ENCODE measurements around the gene ADCYAP1R1.

Gene ADCYAP1R1

DNA sequence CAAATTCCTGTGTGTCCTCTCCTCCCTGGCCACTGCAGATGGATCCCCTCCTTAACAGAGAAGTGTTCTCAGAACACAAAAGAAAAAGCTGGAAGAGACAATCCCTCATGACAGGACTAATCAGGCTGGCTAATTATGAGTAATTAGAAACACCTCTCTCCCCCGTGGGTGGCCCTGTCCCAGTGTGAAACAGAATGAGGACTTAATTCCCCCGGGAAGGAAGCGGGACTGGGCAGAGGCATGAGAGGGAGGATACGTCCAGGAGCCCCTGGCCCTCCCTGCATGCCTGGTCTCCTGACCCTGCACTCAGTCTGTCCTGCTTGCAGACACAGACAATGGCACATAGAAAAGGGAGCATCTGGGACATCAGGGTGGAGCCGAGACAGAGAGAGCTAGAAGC, 7.6 kb upstream of the ADCYAP1R1 start:
- no peak for DNase-seq (ENCODE audit: insufficient read length)
- TF ChIP-seq POLR2AphosphoS5 (IDR thresholded peaks at IDR 0.05; ENCODE audit: low read depth, low read length) (no peak), POLR2A (IDR thresholded peaks at IDR 0.05; ENCODE audit: low read depth, low read length) (no peak), TAF1 (IDR thresholded peaks at IDR 0.05; ENCODE audit: borderline replicate concordance, low read depth, low read length) (no peak)
- no peak for FAIRE-seq

DNA sequence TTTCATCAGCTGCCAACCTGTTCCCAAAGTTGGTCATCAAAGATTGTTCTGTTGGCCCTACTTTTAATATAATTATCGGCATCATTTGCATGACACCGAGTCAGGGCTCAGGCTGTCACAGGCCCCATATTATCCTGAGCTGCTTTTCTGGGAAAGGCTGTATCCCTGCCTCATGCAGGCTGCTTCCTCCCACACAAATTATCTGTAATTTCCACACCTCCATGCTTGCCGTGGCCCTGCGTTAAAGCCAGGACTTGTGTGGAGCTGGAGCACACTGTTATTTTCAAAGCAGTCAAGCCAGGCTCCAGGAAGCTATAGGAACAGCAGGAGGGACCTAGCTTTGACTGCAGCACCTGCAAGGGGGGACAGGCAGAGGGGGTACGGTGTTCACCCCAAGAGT, 5.4 kb upstream of the ADCYAP1R1 start:
- no peak for DNase-seq (ENCODE audit: insufficient read length)
- TF ChIP-seq TAF1 (IDR thresholded peaks at IDR 0.05; ENCODE audit: borderline replicate concordance, low read depth, low read length) (no peak), POLR2A (IDR thresholded peaks at IDR 0.05; ENCODE audit: low read depth, low read length) (no peak), POLR2AphosphoS5 (IDR thresholded peaks at IDR 0.05; ENCODE audit: low read depth, low read length) (no peak)
- no peak for FAIRE-seq

DNA sequence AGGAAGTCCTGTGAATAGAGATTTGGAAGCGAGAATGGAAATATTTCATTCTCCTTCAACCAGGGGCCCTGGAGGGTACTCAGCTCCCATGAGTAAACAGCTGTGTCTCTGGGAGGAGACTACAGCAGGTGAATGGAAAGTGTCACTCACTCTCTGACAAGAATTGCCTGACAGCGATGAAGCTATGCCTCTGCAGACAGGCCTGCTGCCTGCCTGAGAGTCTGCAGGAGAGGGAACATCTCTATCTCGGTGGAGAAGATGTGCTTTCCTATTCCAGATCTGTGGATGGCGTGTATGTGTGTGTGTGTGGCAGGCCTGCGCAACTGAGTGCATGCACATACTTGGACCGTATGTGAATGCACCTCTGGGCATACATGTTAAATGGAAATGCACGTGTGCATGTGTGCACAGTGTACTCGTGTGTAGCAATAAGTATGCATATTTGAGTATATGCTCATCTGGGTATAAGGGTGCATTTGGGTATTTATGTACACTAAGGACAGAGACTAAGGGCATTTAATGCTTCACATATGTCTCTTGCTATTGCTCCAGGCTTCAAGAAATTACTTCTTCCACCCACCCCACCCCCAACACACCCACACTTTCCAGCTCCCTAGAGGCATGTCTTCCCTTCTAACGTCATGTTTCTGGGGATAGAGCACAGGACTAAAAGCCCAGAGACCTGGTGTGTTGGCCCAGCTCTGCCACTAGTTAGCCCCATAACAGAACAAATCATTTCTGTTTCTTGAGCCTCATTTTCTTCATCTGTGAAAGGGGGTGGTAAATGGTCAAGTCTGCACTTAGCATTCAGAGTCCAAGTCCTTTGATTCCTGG, 4.6 kb upstream of the ADCYAP1R1 start:
- no peak for DNase-seq (ENCODE audit: insufficient read length)
- TF ChIP-seq POLR2AphosphoS5 (IDR thresholded peaks at IDR 0.05; ENCODE audit: low read depth, low read length): no peak
- TF ChIP-seq TAF1 (IDR thresholded peaks at IDR 0.05; ENCODE audit: borderline replicate concordance, low read depth, low read length): no peak
- no peak for TF ChIP-seq POLR2A (IDR thresholded peaks at IDR 0.05; ENCODE audit: low read depth, low read length)
- no peak for FAIRE-seq

DNA sequence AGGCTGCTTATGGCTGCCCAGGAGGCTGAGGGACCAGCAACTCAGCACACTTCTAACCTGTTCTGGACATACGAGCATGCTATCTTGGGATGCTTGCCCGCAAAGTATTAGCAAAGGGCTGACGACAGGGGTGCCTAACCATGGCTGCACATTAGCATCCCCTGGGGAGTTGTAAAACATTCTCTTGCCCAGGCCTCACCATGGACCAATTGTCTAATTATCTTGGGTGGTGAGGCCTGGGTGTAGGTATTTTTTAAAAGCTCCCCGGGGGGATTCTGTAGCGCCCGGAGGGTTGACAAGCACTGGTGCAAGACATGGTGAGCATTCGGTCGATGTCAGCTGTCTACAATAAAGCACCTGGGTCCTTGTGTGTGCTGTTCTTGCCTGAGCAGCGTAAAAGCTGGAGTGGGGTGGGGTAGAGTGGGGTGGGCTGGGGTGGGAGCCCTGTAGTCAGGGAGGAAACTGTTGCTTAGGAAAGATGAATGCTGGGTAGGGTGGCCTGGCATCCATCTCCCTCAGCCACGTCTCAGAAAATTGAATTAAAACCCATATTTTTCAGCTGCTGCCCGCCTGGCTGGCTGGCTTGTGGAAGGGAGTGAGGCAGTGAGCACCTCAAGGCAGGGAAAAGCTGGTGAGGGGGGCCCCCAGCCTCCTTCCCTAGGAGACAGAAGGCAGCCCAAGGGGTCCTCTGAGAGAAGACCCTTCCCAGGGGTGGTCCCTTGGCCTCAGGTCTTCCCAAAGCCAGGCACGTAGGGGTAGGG, 2.9 kb upstream of the ADCYAP1R1 start:
- no peak for TF ChIP-seq TAF1 (IDR thresholded peaks at IDR 0.05; ENCODE audit: borderline replicate concordance, low read depth, low read length)
- TF ChIP-seq POLR2AphosphoS5 (IDR thresholded peaks at IDR 0.05; ENCODE audit: low read depth, low read length): no peak
- DNase-seq (ENCODE audit: insufficient read length) (no peak), FAIRE-seq (no peak)

DNA sequence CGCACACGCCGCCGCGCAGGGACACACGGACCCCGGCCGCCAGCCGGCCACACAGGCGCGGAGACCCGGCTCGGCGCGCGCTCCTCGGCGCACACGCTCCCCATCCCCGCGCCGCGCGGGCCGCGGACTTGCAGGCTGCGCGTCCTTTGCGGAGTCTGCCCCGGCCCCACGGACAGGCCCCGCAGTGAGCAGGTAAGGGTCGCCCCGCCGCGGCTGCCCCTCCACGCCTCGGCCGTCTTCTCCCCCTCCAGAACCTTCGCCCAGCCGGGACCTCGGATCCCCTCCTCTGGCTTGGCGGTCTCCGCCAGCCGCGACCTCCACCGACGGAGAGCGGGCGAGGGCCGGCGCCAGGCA, 356 bp downstream of the ADCYAP1R1 start:
- no peak for FAIRE-seq
- TF ChIP-seq POLR2A (IDR thresholded peaks at IDR 0.05; ENCODE audit: low read depth, low read length): no peak
- TF ChIP-seq TAF1 (IDR thresholded peaks at IDR 0.05; ENCODE audit: borderline replicate concordance, low read depth, low read length): no peak
- TF ChIP-seq POLR2AphosphoS5 (IDR thresholded peaks at IDR 0.05; ENCODE audit: low read depth, low read length): no peak
- DNase-seq (ENCODE audit: insufficient read length): no peak

DNA sequence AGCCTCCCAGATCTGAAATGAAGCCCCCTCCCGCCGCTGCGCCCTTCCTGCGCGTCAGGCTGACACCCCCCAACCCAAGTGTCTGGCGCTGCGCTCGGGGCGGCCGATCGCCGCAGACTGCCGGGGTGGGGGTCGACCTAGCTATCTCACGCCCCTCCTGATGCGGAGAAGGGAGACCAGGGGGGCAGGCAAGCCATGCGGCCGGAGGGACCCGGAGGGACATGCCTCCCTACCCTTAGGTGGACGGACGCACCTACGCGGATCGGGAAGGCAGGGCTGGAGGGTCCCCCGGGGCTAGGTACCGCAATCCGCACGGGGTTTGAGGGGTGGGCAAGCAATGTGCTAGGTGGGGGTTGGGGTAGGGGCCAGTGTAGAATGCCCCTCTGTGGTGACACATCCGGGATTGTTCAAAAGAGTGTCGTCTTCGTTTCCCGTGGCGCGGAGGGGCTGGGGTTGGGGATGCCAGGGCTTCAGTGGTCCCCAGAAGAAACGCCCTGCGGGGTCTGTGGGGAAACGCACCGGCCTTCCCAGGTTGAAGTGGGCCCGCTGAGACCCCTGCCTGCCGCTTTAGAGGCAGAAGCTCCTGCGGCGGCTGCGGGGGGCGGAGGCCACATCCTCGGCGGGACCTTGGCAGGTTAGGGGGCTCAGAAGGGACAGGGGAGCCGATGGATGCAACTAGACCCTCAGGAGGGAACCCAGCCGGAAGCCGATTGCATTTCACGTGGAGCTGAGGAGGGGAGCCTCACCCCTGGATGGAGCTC, 913 bp downstream of the ADCYAP1R1 start:
- TF ChIP-seq POLR2A (IDR thresholded peaks at IDR 0.05; ENCODE audit: low read depth, low read length): no peak
- TF ChIP-seq TAF1 (IDR thresholded peaks at IDR 0.05; ENCODE audit: borderline replicate concordance, low read depth, low read length): no peak
- TF ChIP-seq POLR2AphosphoS5 (IDR thresholded peaks at IDR 0.05; ENCODE audit: low read depth, low read length): no peak
- FAIRE-seq: no peak
- DNase-seq (ENCODE audit: insufficient read length): no peak

DNA sequence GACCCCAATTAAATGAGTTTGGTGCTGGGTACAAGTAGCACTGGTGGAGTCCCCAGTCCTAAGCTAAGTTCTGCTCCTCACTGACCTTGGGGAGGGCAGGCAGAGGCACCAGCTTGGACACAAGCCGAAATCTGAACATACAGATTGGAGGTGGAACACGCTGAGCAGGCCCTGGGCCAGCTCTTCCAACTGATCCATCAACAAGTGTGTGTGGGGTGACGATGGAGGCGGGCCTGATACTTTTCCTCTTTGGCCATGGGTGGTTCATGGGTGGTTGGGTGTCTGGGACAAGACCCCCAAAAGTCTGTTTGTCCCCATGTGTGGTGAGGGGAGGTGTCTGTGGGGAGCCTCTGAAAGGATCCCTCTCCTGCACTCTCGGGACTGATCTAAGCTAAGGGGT, 1.9 kb downstream of the ADCYAP1R1 start:
- FAIRE-seq (no peak), DNase-seq (ENCODE audit: insufficient read length) (no peak)
- TF ChIP-seq POLR2AphosphoS5 (IDR thresholded peaks at IDR 0.05; ENCODE audit: low read depth, low read length): no peak
- TF ChIP-seq POLR2A (IDR thresholded peaks at IDR 0.05; ENCODE audit: low read depth, low read length): no peak
- no peak for TF ChIP-seq TAF1 (IDR thresholded peaks at IDR 0.05; ENCODE audit: borderline replicate concordance, low read depth, low read length)

DNA sequence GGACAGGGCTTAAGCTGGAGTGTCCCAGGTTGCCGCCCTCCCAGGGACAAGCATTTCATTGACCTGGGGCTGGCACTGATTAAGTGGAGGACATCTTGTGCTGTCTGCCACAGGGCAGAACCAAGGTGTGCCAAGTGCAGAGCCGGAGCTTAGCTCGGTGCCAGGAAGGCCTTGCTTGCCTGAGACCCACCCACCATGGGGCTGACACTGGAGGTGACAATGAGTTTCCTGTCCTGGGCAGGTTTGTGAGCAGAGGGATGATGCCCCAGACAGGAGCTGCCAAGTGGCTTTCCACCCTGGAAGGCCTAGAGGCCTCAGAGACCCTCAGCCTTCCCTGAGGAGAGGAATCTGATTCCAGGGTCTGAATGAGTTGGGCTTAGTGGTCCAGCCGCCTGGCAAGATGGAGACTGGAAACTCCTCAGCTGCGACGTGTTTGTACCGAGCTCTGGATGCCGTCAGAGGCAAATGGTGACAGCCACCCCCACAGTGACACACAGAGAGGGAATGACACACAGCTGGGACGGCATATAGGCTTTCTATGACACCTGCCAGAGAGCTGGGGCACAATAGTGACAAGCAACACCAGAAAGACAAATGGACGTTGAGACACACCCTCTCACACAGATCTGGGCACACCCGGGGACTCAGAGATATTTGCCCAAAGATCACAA, 2.6 kb downstream of the ADCYAP1R1 start:
- FAIRE-seq: no peak
- TF ChIP-seq TAF1 (IDR thresholded peaks at IDR 0.05; ENCODE audit: borderline replicate concordance, low read depth, low read length): no peak
- TF ChIP-seq POLR2A (IDR thresholded peaks at IDR 0.05; ENCODE audit: low read depth, low read length): no peak
- TF ChIP-seq POLR2AphosphoS5 (IDR thresholded peaks at IDR 0.05; ENCODE audit: low read depth, low read length): no peak
- no peak for DNase-seq (ENCODE audit: insufficient read length)

DNA sequence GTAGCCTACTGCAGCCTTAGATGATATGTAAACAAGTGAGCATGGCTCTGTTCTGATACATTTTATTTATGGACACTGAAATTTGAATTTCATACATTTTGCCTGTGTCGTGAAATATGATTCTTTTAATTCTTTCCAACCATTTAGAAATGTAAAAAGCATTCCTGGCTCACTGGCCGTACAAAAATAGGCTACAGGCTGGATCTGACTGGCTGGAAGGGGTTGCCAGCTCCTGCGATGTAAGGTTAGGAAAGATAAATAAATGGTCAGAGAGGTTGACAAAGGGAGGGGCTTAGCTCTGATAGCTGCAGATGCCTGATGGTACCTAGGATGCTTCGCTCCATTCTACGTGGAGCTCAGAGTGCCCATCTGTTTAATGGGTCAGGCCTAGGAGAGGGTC, 3.4 kb downstream of the ADCYAP1R1 start:
- no peak for DNase-seq (ENCODE audit: insufficient read length)
- TF ChIP-seq TAF1 (IDR thresholded peaks at IDR 0.05; ENCODE audit: borderline replicate concordance, low read depth, low read length) (no peak), POLR2AphosphoS5 (IDR thresholded peaks at IDR 0.05; ENCODE audit: low read depth, low read length) (no peak), POLR2A (IDR thresholded peaks at IDR 0.05; ENCODE audit: low read depth, low read length) (no peak)
- no peak for FAIRE-seq

DNA sequence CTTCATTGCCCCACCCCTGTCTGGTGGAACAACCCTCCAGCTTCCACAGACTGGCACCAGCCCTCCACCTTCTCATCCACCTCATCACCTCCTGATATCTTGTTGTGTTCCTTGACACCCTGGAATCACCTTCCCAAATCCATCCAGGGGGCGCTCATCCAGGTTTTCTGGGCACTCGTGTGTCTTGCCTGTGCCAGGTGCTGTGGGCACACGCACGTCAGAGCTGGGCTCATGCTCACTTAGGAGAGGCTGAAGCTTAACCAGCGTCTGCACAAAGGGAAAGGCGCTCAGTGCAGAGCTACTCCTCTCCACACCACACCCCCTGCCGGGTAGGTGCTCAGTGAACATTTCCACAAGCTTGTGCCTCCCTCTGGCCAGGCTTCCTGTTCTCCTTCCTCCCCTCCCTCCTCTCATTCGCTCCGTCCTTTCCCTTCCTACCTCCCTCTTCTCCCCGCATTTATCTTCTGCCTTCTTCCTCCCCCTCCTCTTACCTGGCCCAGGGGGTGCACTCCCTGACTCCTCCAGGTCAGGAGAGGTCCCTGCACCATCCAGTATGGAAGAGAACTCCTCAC, 4.8 kb downstream of the ADCYAP1R1 start:
- DNase-seq (ENCODE audit: insufficient read length): no peak
- no peak for TF ChIP-seq POLR2A (IDR thresholded peaks at IDR 0.05; ENCODE audit: low read depth, low read length)
- TF ChIP-seq TAF1 (IDR thresholded peaks at IDR 0.05; ENCODE audit: borderline replicate concordance, low read depth, low read length): no peak
- TF ChIP-seq POLR2AphosphoS5 (IDR thresholded peaks at IDR 0.05; ENCODE audit: low read depth, low read length): no peak
- no peak for FAIRE-seq

DNA sequence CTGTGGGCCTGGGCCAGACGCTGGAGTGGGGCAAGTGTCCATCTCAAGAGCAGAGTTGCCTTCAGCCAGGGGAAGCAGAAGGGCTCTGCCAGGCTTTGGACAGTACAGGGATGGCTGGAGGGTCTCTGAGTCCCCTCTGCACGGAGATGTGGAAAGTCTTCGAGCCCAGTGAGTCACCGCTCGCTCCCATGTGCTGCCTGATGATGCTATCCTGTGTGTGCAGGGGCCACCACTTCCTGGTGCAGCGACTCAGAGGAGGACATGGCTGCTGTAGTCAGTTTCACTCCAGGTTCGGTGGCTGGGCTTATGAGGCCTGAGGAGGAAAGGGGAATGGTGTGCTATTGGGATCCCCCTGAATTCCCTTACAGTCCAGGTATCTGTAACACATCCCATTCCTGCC, 6.0 kb downstream of the ADCYAP1R1 start:
- TF ChIP-seq POLR2A (IDR thresholded peaks at IDR 0.05; ENCODE audit: low read depth, low read length) (no peak), POLR2AphosphoS5 (IDR thresholded peaks at IDR 0.05; ENCODE audit: low read depth, low read length) (no peak), TAF1 (IDR thresholded peaks at IDR 0.05; ENCODE audit: borderline replicate concordance, low read depth, low read length) (no peak)
- FAIRE-seq (no peak), DNase-seq (ENCODE audit: insufficient read length) (no peak)
